GM12872 (cell line): ENCODE measurements around the gene GAS2L1.

ENCODE experiments used
- TF ChIP-seq, protein P1 (sequence below): IDR thresholded peaks from 3 replicates; pipeline ENCODE4 v1.5.1; 2011; ENCODE audit warnings: low read depth, mild to moderate bottlenecking, low read length, moderate library complexity; ENCODE audit not compliant: insufficient read depth

The GAS2L1 gene

DNA sequence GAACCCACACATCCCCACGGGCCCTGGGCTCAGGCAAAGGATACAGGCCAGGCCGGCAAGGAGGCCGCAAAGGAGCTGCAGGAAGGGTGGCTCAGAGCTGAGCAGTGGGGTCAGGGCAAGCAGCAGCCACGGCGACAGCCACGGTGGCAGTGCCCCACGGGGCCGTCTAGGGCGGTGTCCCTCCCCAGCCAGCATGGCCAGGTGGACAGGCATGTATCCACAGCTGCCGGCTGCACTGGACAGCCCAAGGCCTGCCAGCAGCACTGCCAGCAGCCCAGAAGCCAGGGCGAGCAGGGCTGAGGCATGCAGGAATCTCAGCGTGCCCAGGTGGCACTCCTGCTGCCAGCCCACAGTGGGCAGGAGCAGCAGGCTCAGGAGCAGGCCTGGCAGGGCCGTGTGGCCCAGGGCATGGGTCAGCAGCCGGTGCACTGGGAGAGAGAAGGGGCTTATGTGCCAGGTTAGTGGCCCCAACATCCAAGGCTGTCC lies 42.6 kb upstream of the GAS2L1 start:
- TF ChIP-seq, protein P1, sequence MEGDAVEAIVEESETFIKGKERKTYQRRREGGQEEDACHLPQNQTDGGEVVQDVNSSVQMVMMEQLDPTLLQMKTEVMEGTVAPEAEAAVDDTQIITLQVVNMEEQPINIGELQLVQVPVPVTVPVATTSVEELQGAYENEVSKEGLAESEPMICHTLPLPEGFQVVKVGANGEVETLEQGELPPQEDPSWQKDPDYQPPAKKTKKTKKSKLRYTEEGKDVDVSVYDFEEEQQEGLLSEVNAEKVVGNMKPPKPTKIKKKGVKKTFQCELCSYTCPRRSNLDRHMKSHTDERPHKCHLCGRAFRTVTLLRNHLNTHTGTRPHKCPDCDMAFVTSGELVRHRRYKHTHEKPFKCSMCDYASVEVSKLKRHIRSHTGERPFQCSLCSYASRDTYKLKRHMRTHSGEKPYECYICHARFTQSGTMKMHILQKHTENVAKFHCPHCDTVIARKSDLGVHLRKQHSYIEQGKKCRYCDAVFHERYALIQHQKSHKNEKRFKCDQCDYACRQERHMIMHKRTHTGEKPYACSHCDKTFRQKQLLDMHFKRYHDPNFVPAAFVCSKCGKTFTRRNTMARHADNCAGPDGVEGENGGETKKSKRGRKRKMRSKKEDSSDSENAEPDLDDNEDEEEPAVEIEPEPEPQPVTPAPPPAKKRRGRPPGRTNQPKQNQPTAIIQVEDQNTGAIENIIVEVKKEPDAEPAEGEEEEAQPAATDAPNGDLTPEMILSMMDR = no peak

DNA sequence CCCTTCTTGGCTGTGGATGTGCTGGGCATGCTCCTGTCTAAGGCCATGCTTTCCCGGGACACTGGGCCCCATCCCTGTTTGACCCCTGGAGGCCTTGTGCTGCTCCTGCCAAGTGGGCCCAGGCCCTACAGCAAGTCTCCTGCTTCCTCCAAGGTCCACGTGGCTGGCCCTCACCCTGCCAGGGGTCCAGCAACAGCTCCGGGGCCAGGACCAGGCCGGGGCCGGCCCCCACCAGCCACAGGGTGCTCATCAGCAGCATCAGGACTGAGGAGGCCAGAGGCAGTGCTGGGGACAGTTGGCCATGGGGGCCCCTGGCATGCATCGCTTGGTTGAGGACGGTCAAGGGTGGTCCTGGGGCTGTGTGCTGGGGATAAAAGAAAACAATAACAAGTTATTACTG lies 41.1 kb upstream of the GAS2L1 start:
- TF ChIP-seq, protein P1 = no peak

DNA sequence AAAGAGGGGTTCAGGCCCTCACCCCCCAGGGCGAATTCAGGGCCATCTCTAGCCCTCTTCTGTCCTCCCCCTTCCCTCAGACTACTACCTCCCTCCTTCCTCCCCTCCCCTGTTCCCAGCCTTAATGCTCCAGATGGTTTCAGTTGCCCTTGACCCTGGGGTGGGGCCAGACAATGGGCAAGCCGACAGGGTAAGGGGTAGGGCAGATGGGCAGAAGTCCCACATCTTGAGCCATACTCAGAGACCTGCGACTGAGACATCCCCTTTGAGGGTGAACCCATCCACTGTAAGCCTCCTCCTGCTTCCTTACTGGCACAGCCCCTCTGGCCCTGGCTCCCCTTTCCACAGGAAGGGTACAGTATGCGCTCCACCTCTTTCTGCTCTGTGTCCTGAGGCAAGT lies 40.5 kb upstream of the GAS2L1 start:
- TF ChIP-seq, protein P1 = no peak

DNA sequence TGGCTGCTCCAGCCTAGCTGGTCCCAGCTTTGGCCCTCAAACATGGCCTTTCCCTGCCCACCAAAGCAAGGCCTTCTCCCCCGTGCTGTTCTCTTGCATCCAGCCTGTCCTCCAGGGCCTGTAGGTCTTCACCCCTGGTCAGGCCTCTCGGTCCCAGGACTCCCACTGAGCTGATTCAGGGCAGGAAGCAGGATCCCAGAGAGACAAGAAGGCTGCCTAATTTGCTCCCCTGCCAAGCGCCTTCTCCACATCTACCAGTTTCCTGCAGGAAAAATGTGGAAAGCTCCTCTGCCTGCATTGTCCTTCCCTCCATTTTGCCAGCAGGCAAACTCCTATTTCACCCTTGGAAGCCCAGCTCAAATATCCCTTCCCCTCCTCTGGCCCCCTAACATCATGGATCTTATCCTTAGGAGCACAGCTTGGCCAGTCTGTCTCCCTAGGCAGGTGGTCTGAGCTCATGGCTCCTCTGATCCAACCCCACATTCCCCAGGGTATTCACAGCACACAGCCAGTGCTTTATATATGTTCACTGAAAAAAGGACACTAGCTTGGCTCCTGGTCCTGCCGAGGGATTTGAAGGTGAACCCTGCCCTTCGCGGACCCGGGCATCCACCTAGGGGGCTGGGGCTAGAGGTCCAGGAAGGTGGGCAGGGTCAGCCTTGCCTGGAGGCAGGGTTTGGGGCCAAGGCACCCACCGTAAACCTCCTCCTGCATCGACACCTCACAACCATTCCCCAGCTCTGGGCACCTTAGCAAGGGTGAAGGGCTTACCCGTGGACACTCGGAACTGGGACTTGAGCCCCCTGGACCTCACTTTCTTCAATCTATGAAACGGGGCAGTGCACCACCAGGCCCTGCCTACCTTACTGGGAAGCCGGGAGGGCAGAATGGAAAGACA lies 39.6 kb upstream of the GAS2L1 start:
- TF ChIP-seq, protein P1 = no peak

DNA sequence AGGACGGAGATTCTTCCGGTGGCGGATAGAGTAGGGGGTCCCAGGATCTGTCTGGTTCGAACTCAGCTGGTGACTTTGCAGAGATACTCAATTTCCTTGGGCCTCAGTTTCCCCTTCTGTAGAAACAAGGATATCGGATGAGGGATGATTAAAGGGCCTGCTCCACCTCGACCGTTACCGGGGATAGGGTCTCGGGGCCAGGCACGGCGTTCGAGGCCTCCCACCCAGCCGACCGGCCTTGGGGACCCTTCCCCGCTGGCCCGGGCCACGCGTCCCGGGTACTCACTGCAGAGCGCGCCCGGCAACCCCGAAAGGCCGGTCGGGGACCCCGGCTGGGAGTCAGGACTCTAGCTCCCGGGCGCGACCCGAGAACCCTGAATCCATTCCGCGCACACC lies 39.0 kb upstream of the GAS2L1 start:
- TF ChIP-seq, protein P1 = no peak

DNA sequence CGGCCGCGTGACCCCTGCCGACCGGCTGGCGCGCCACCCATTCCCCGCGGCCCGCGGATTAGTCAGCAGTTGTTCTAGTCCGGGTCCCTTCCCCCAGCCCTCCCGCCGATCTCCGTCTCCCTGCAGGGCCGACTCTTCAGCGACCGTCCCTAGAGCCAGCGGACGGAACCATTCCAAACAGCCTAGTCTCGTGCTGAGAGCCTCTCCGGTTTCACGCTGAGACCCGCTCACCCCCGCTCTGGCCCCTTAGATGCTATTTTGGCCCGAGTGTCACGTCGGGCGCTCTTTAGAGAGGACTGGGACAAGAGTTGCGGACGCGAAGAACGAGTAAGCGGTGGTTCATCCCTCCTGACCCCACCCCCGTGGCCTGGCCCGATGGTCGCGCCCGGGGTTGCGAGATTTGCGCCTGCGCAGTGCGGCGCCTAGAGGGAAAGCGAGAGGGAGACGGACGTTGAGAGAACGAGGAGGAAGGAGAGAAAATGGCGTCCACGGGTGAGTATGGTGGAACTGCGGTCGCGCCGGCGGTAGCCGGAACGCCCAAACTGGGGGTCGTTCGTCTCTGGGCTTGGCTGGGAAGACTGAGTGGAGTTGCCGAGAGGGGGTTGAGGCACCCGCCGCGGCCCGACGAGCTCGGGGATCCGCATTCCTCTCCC lies 38.5 kb upstream of the GAS2L1 start, which contains the start of the genes EWSR1 and RHBDD3:
Gene EWSR1, plus strand, starts transcription at position 411 of the 653 bp plus-strand sequence. Its CDS starts 69 bp downstream, at position 480.
Gene RHBDD3, minus strand, starts transcription at position 124 of the 653 bp plus-strand sequence. CDS start 2,355 bp downstream, outside the sequence.
- TF ChIP-seq, protein P1 = no peak

DNA sequence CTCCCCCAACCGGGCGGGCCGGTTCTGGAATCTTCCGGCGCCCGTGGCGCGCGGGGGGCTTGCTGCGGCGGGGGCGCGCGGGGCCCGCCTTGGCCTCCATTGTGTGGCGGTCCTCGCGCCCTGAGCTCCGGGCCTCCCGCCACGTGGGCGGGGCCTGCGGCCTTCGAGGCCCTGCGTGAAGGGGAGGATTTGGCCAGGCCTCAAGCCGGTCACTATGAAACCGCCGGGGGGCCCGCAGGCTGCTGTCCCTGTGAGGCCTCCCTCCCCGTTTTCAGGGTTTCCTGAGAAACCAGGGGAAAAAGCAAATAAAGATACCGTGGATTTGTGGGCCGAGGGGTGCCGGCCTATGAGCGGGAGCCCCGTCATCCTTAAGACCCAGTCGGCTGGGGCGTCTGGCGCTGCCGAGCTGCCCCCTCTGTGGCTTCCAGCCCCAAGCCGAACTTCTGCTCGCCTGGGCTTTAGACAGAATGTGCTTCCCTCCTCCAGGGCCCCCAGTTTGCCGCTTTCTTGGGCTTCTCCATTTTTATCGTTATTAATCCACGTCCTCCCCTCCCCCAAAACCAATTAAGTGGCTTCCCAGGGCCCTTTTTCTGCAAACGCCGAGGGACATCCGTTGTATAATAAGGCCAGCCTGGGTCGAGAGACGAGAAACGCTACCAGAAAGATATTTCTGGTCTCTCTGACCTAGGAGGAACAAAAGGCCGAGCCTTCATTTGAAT lies 37.8 kb upstream of the GAS2L1 start:
- TF ChIP-seq, protein P1 = no peak
